Measurements from ENCODE around the gene HNRNPDL.
"Not testable (repeated sequence)": the region's sequence is repeated elsewhere in the genome, so short reads cannot be mapped to it uniquely, and the experiment has no call there.

The HNRNPDL gene

DNA sequence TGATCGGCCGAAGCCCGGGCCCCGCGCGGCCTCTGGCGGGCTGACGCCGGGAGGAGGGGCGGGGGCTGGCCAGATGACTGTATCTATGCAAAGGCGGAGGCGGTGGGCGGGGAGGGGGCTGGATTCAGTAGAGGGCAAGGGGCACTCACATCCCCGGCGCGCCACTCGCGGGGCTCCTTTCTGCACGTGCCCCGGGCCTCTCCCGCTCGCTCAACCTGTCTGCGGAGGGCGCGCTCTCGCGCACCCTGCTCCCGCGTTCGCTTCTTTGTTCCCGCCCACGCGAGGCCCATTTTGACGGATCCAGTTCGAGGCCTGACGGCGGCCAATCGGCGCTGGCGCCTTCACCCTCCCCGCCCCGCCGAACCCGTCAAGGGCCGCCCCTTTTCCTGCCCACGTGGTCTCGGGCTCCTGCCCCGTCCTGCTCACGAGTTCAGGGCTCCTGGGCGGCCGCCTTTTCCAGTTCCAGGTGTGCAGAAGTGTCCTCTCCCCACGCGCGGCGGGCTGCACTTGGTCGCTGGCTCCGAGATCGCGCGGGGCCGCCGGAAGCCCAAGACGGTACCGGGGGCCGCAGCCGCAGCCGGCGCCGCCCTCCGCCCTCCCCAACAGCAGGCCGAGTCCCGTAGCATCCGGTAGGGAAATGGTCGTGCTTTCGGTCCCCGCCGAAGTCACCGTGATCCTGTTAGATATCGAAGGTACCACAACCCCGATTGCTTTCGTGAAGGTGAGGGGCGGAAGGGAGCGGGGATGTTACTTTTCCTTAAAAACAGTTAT lies at the start of gene HNRNPDL, which contains the start of gene ENOPH1:
TSS of gene HNRNPDL (minus strand) at position 270 of the 771 bp plus-strand sequence. CDS start 772 bp downstream, outside the sequence.
TSS of gene ENOPH1 (plus strand) at position 398 of the 771 bp plus-strand sequence. CDS start at position 638, 240 bp downstream.
- H3K27ac ChIP-seq: peak within 1 kb of the TSS; percentile 92
- peak; percentile 80 for DNase-seq (ENCODE audit: low read depth, low spot score)

- H3K27ac ChIP-seq: no peak overlapping the region
- DNase-seq (ENCODE audit: low read depth, low spot score): no peak
These were observed 49.3 kb upstream of the HNRNPDL start for GRCh38 chr4:82479562-82479961.

- not testable (repeated sequence) for DNase-seq (ENCODE audit: low read depth, low spot score)
These were observed 47.2 kb upstream of the HNRNPDL start for GRCh38 chr4:82477469-82477868.

GRCh38 chr4:82475931-82476330 lies 45.7 kb upstream of the HNRNPDL start:
- DNase-seq (ENCODE audit: low read depth, low spot score); H3K27ac ChIP-seq: not testable (repeated sequence)

More at GRCh38 chr4:82477469-82477868, 47.2 kb upstream of the HNRNPDL start:
- H3K27ac ChIP-seq: not testable (repeated sequence)

GRCh38 chr4:82473621-82474164 lies 43.4 kb upstream of the HNRNPDL start:
- no peak for DNase-seq (ENCODE audit: low read depth, low spot score)
- H3K27ac ChIP-seq: no peak overlapping the region

DNA sequence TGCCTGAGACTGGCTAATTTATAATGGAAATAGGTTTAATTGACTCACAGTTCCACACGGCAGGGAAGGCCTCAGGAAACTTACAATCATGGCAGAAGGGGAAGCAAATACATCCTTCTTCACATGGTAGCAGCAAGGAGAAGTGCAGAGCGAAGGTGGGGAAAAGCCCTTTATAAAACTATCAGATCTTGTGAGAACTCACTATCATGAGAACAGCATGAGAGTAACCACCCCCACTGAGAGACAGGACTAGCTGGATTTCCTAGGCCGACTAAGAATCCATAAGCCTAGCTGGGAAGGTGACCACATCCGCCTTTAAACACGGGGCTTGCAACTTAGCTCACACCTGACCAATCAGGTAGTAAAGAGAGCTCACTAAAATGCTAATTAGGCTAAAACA lies 42.8 kb upstream of the HNRNPDL start:
- H3K27ac ChIP-seq; DNase-seq (ENCODE audit: low read depth, low spot score): not testable (repeated sequence)

DNA sequence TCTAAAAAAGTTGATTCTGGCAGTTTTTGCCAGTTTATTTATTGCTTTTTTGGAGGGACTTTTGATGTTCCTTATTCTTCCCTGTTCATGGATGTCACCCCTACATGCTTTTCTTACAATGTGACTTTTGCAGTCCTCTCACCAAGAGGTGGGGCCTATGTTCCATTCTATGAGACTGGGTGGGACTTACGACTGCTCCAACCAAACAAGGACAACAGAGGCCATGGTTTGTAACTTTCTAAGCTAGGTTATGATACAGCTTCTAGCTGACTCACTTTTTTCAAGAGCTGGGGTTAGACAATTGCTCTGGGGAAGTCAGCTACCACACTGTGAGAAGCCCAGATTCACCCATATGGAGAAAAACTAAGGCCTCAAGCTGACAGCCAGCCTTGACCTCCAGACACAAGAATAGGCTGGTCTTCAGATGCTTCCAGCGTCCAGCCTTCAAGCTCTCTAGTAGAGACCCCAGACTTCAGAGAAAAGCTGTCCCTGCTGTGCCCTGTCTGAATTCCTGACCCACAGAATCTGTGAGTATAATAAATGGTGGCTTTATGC lies 39.6 kb upstream of the HNRNPDL start:
- H3K27ac ChIP-seq: no peak overlapping the region
- DNase-seq (ENCODE audit: low read depth, low spot score): no peak

- DNase-seq (ENCODE audit: low read depth, low spot score): no peak
- no peak overlapping the region for H3K27ac ChIP-seq
These were observed 37.2 kb upstream of the HNRNPDL start for GRCh38 chr4:82467471-82467870.

- no peak for DNase-seq (ENCODE audit: low read depth, low spot score)
- no peak overlapping the region for H3K27ac ChIP-seq
These were observed 33.0 kb upstream of the HNRNPDL start for GRCh38 chr4:82463221-82463620.

- peak; percentile 16 for DNase-seq (ENCODE audit: low read depth, low spot score)
- H3K27ac ChIP-seq: no peak overlapping the region
These were observed 32.2 kb upstream of the HNRNPDL start for GRCh38 chr4:82462415-82462831.

DNA sequence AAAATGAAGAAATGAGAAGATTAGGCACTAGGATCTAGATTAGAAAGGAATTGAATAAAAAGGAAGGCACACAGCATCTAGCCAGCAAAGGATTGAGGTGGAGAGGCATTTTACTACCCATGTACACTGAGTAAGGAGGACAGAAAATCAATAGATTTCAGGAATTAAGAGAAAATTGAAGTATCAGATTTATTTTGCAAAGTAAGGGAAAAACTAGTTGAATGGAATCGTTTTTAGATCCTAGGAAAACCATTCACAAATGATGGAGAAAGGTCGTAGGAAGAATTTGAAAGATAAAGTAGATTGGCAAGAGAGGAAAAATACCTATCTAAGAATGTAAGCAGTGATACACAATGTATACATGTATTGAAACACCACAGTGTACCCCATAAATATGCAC lies 31.4 kb upstream of the HNRNPDL start:
- no peak for DNase-seq (ENCODE audit: low read depth, low spot score)
- no peak overlapping the region for H3K27ac ChIP-seq

GRCh38 chr4:82458729-82459128 lies 28.5 kb upstream of the HNRNPDL start:
- no peak overlapping the region for H3K27ac ChIP-seq
- DNase-seq (ENCODE audit: low read depth, low spot score): no peak

DNA sequence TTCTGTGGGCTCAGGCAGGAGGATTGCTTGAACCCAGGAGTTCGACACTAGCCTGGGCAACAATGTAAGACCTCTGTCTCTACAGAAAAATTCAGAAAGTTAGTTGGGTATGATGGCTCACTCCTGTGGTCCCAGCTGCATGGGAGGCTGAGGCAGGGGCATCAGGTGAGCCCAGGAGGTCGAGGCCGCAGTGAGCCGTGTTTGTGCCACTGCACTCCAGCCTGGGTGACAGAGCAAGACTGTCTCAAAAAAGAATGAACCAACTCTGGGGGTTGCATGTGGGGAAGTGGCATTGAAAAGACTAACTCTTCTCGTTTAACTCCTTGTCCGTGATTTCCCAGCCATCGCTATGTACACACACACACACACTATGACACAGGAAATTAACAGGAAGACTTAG lies 27.0 kb upstream of the HNRNPDL start:
- DNase-seq (ENCODE audit: low read depth, low spot score): no peak
- H3K27ac ChIP-seq: no peak overlapping the region

GRCh38 chr4:82452026-82452425 lies 21.8 kb upstream of the HNRNPDL start:
- H3K27ac ChIP-seq: no peak overlapping the region
- DNase-seq (ENCODE audit: low read depth, low spot score): no peak

- H3K27ac ChIP-seq: no peak overlapping the region
- DNase-seq (ENCODE audit: low read depth, low spot score): no peak
These were observed 20.9 kb upstream of the HNRNPDL start for GRCh38 chr4:82450966-82451755.

GRCh38 chr4:82447886-82448285 lies 17.6 kb upstream of the HNRNPDL start:
- no peak for DNase-seq (ENCODE audit: low read depth, low spot score)
- H3K27ac ChIP-seq: no peak overlapping the region

DNA sequence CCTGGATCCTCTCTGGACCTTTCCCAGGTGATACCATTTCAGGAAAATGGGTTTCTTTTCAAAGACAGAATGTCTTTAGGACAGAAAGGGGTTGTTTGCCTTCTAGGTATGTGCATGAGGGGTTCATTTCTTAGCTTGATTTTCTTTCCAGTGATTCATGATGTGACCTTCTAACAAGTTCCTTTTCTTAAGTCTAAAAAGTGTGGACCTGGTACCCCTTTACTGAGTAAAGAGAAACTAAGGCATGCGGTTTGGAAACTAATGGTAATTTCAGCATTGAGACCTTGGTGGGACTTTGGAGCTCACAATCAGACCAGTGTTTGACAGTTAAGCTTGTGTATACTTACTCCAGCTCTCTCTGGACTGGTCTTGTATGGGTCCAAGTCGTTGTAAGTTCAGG lies 8.8 kb upstream of the HNRNPDL start:
- no peak for DNase-seq (ENCODE audit: low read depth, low spot score)
- H3K27ac ChIP-seq: no peak overlapping the region

GRCh38 chr4:82437285-82438005 lies 7.2 kb upstream of the HNRNPDL start:
- peak; percentile 76 for DNase-seq (ENCODE audit: low read depth, low spot score)
- peak overlapping the region; percentile 67 for H3K27ac ChIP-seq

GRCh38 chr4:82436780-82437179 lies 6.5 kb upstream of the HNRNPDL start:
- no peak for DNase-seq (ENCODE audit: low read depth, low spot score)
- peak overlapping the region; percentile 67 for H3K27ac ChIP-seq

- no peak for DNase-seq (ENCODE audit: low read depth, low spot score)
These were observed 5.9 kb upstream of the HNRNPDL start for GRCh38 chr4:82436130-82436529.

More at GRCh38 chr4:82436130-82436529, 5.9 kb upstream of the HNRNPDL start:
- H3K27ac ChIP-seq: no peak overlapping the region
